ENCODE data around the gene S100A5. TPM values are rescaled to one million over a fixed set of nuclear protein-coding genes. Genes with fewer than 3 reads are reported as not detected.

S100A5 gene
- total and polyA plus RNA-seq, 9 of the 15 experiments (the other 6 are each of a cell fraction or from before 2014, with no cell fraction given), result 0.56 to 1.4 (median 0.64) TPM; not detected in 5

GRCh38 chr1:153545067-153546055 lies 4.6 kb upstream of the S100A5 start, which contains the start of gene S100A4 (continued):
- TF ChIP-seq HEY1 (CRISPR knock-in tag; IDR thresholded peaks at IDR 0.05; ENCODE audit: borderline replicate concordance) (no peak), ZNF639 (CRISPR knock-in tag; conservative IDR thresholded peaks at IDR 0.05 in 1 of 2, IDR thresholded peaks at IDR 0.05 in 1 of 2) (peak in 1 of 2 experiments; percentile 67; a peak in 2 of 4 replicates), ZNF699 (CRISPR knock-in tag; IDR thresholded peaks at IDR 0.05; ENCODE audit: insufficient replicate concordance) (no peak), ZKSCAN1 (IDR thresholded peaks at IDR 0.05; ENCODE audit: low read depth, low read length) (no peak), KLF16 (IDR thresholded peaks at IDR 0.05) (0 out of 2 replicates have a peak, but pooled peaks have one; percentile 12), E2F8 (IDR thresholded peaks at IDR 0.05; ENCODE audit: low read depth, partially characterized antibody) (no peak), SOX6 (IDR thresholded peaks at IDR 0.05) (no peak), TAF7 (tag; IDR thresholded peaks at IDR 0.05) (no peak), NRF1 (conservative IDR thresholded peaks at IDR 0.05 in 1 of 2, IDR thresholded peaks at IDR 0.05 in 1 of 2) (peak; percentile 62 to 67), KLF13 (tag; IDR thresholded peaks at IDR 0.05; ENCODE audit: borderline replicate concordance, low read depth) (no peak), GATA2 (CRISPR knock-in tag; IDR thresholded peaks at IDR 0.05) (peak; percentile 58; the same call in 1 of the 2 replicates), SMARCE1 (IDR thresholded peaks at IDR 0.05) (no peak), ZNF212 (CRISPR knock-in tag; IDR thresholded peaks at IDR 0.05) (no peak), ZNF592 (IDR thresholded peaks at IDR 0.05) (peak; percentile 32; the same call in 1 of the 2 replicates), ZNF766 (CRISPR knock-in tag; conservative IDR thresholded peaks at IDR 0.05) (no peak)

All from K562 (cell line).